GM10266 (cell line): ENCODE measurements around the gene CCDC181.
A peak's percentile ranks its signal among the peaks of the same experiment; 100 is the strongest.

Experiments used
- DNase-seq: peaks from one replicate; pipeline ENCODE4 v3.0.0; 2012; ENCODE audit errors: extremely low spot score
- CTCF ChIP-seq: IDR thresholded peaks from 2 replicates; pipeline ENCODE4 v1.5.1; 2012; ENCODE audit warnings: mild to moderate bottlenecking, low read depth; ENCODE audit not compliant: control insufficient read depth, insufficient read depth; ENCODE audit errors: missing control alignments

Gene CCDC181

DNA sequence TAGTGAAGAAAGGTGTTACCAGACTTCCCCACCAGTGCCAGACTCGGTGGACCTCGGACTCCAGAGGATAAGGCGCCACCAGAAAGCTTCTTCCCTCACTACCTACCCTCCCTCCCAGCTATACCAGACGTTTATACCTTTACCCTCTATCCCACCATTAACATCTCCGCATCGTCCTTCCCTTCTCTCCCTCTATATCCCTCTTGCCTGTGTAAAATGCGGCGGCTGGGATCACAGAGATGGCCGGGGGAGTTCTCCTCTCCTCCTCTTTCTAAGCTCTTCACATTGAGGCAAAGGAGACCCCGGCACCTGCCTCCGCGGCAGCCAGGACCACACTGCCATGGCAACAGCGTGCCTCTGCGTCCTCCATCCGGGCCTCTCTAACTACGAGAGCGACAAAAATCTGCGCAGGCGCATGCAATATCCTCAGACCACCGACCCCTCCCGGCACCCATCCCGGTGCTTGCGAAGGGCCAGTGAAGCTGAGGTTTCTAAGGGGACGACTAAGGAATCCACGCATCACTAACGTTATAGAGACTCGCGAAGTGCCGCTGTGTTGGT is at the start of gene CCDC181:
Gene CCDC181 (minus strand): TSS at position 394 of the 561 bp plus-strand sequence. CDS start 2,547 bp downstream, outside the sequence.
- no peak for TF ChIP-seq CTCF
- peak; percentile 54 for DNase-seq

DNA sequence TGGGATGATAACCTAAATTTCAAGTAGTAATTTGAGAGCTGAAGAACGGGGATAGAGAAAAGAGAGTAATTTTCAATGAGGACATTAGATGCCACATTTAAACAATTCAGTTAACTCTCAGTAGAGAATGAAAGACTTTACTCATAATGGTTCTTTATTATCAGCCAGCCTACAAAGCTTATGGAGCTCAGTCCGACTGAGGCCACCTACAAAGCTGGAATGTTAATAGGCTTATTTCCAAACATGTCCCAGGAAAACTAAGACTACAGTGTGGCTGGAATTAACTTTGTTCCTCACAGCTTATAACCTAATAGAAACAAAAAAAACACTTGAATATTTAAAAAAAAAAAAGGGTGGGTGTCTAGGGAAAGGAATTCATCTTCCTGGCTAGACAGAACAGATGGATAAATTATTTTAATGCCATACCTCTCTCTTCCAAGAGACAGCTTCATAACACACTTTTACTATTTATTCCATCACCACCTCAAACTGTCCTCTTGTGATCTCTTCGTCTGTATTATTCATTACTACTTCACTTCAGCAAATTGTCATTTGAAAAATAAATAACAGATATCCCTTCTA is 48.6 kb upstream of the CCDC181 start:
- no peak for TF ChIP-seq CTCF
- DNase-seq = no peak

DNA sequence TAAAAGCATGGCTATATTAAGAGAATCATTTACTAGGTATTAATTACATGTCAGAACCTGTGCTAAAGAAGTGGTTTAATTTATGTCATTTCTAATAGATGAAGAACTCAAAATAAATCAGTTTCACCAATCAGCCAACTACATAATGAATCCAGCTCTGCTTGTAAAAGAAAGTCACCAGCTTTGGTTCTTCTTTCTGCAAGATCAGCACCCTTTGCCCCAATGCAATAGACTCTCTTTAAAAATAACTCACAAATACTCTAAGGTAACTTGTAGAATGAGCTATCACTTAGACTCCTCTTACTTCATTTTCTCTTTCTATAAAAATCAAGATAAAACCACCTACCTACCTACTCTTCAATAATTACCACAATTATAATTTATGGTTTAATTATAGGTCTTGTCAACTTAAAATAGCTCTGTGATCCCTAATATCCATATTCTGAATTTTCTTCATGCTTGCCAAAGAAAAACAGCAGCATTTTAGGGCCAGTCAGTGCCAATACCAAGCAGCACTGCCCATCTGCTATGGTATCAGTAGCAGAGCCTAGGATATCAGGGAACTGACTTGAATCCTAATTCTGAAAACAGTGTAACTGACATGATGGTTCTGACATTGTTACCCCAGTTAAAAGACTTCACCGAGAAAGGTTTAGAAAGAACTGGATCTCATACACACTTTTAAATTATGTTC is 47.2 kb upstream of the CCDC181 start:
- TF ChIP-seq CTCF = no peak
- DNase-seq = no peak

GRCh38 chr1:169473347-169473746 is 46.1 kb upstream of the CCDC181 start:
- no peak for TF ChIP-seq CTCF
- DNase-seq = no peak

DNA sequence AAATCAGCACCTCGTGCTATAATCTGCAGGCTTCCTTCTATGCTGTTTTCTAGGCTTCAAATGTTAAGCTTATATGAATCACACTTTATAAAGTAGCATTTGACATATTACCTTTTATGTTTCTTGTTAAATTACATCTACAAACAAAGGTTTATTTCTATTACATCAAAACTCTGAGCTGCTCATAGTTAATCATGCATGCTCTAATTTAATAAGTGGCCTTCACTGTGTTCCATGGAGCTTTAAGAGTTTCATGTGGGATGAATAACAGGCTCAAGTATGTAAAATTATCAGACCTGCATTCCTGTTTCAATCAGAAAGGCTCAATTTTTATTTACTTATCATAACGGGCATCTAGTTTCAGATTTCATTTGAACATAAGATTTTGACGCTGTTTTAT is 45.5 kb upstream of the CCDC181 start:
- no peak for DNase-seq
- TF ChIP-seq CTCF = no peak

DNA sequence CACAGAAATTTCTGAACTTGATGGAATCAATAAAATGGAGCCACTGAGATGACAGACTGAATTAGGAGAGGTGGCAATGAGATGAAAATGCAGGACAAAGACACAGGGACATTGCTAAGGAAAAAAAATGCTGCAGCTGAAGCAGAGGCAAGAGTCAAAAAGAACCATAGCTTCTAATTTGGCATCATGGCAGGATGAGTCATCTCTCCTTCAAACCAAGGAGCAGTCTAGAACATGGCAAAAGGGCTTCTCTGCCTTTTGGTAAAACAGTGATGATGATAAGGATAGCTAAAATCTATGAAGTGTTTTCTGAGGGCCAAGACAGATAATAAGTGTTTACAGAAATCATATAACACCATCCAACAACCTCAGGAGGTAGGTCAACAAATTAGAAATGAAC is 41.7 kb upstream of the CCDC181 start:
- no peak for TF ChIP-seq CTCF
- no peak for DNase-seq

GRCh38 chr1:169466259-169467230 is 39.3 kb upstream of the CCDC181 start:
- peak; percentile 40 for TF ChIP-seq CTCF
- DNase-seq = no peak
